ENCODE measurements around the gene STYXL1.
"Not testable (repeated sequence)": the region's sequence is repeated elsewhere in the genome, so short reads cannot be mapped to it uniquely, and the experiment has no call there.

- TF ChIP-seq CTCF, POLR2A (IDR thresholded peaks at IDR 0.05): not testable (repeated sequence)
Observed at GRCh38 chr7:76018520-76018919, 29.3 kb downstream of the STYXL1 start.

All from breast epithelium (tissue), 3 donors.